NCI-H524 treated with DMSO at 0.1 percent for 48 hours (cell line): ENCODE measurements around the gene PLEKHA7.

Source experiments
- DNase-seq: peaks from one replicate; lab custom pipeline; 2025; lab: John Stamatoyannopoulos, UW

The PLEKHA7 gene

GRCh38 chr11:16773981-16774935 lies 240.0 kb downstream of the PLEKHA7 start:
- no peak for DNase-seq

DNA sequence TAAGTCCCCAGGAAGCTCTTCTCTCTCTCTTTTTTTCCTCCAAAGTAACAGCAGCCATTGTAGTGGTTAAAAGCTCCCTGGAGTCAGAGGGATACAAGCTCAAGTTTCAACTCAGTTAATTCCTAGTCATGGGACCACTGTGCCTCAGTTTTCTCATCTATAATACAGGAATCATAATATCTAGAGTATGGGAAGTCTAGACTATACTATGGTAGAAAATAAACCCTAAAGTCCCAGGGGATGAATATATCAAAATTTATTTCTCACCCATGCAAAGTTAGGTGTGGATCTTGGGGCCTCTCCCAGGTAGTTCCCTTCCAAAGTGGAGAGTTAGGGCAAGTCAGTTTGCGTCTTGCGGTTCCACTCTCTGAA lies 242.1 kb downstream of the PLEKHA7 start:
- no peak for DNase-seq

- DNase-seq = no peak
Observed at GRCh38 chr11:16771350-16772140, 242.7 kb downstream of the PLEKHA7 start.

GRCh38 chr11:16770016-16770415 lies 244.2 kb downstream of the PLEKHA7 start:
- no peak for DNase-seq

GRCh38 chr11:16769386-16769785 lies 244.8 kb downstream of the PLEKHA7 start:
- no peak for DNase-seq

DNA sequence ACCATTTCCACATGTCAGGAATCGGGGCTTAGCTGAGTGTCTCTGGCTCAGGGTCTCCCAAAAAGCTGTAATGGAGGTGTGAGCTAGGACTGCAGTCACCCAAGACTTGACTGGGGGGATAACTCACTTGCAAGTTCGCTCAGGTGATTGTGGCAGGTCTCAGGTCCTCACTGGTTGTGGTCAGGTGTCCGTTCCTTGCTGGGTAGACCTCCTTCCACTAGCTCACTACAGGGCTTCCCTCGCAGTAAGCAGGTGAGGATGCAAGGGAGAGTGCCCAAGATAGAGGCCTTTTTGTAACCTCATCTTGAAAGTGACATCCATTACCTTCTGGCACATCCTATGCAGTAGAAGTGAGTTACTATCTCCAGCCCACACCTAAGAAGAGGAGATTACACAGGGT lies 246.3 kb downstream of the PLEKHA7 start:
- no peak for DNase-seq

DNA sequence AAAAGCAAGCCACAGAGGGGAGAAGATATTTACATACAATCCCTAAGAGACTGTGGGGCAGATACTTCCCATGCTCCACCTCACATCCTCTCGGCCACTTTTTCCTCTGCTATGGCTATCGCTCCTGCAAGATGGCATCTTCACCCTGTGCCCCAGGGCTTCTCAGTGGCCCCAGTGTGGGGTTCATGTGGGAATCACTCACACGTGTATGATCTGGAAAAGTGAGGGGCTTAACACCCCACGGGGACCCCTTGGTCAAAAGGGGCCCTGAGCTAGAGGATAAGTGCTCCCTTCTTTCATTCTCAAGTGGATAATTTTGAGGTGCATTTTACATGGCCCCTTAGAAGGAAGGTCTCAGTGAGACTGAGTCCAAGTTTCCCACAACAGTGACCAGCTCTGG lies 247.1 kb downstream of the PLEKHA7 start:
- no peak for DNase-seq

DNA sequence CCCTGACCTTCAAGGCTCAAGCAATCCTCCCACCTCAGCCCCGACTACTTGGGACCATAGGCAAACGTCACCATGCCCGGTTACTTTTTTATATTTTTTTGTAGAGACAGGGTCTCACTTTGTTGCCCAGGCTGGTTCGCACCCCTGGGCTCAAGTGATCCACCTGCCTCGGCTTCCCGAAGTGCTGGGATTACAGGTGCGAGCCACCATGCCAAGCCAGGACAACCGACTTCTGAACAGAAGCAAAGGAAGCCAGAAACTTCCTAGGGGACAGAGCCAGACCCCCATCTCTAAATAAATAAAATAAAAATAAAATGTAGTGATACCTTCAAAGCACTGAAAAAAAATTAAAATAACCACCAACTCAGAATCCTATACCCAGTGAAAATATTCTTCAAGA lies 249.3 kb downstream of the PLEKHA7 start:
- no peak for DNase-seq

DNA sequence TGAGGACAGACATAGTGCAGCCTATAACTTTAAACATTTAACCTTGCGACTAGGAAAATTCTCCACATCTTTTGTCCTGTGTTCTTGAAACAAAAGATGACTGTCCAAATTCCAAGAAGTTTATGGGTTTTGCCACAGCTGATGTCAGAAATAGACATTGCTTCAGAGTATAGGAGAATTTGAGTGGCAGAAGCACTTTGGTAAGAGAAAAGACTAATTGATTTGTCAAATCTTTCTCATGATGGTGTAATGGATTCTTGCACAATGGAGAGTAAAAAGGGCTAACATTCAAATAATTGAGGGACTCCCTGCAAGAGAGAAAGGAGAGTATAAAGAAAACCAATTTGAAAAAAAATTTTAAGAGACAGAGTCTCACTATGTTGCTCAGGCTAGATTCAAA lies 250.5 kb downstream of the PLEKHA7 start:
- DNase-seq = no peak

- DNase-seq = no peak
Observed at GRCh38 chr11:16759857-16760508, 254.2 kb downstream of the PLEKHA7 start.

DNA sequence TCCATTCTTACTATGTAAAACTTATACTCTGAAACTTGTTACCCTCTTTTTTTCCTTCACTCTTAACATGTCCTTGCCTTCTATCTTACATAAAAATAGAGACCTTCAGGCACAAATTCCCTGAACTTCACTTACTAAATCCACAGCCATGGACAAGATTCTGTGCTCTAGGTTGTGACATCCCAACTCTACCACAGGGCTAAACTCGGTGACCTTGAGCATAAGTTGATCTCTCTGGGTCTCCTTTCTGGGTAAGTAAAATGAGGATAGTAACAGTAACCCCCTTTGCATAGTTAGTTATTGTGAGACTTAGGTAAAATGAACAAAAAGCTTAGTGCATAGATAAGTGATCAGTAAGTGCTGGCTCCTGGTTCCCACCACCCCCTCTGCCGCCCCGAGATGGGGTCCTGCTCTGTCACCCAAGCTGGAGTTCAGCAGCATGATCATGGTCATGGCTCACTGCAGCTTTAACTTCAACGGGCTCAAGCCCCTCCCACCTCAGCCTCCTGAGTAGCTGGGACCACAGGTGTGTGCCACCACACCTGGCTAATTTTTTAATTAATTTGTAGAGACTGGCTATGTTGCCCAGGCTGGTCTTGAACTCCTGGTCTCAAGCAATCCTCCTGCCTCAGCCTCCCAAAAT lies 255.7 kb downstream of the PLEKHA7 start:
- DNase-seq = no peak

- peak; percentile 5 for DNase-seq
Observed at GRCh38 chr11:16750417-16750816, 263.8 kb downstream of the PLEKHA7 start.

- no peak for DNase-seq
Observed at GRCh38 chr11:16749666-16750065, 264.5 kb downstream of the PLEKHA7 start.

DNA sequence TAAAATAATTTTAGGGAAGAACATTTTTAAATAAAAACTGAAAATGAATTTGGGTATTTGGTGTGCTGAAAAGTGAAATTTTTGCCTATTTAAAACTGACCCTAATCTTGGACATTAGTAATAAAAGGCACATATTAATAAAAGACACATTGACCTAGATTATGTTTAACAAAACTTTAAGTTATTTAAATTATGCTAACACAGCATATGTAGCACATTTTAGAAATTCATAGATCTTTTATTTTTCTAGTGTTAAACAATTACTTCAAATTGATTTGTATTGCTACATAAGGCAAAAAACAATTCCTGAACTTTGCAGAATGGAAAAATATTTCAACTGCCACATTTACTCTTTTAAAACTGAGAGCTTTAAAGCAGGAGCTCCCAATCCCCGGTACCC lies 265.1 kb downstream of the PLEKHA7 start:
- no peak for DNase-seq

DNA sequence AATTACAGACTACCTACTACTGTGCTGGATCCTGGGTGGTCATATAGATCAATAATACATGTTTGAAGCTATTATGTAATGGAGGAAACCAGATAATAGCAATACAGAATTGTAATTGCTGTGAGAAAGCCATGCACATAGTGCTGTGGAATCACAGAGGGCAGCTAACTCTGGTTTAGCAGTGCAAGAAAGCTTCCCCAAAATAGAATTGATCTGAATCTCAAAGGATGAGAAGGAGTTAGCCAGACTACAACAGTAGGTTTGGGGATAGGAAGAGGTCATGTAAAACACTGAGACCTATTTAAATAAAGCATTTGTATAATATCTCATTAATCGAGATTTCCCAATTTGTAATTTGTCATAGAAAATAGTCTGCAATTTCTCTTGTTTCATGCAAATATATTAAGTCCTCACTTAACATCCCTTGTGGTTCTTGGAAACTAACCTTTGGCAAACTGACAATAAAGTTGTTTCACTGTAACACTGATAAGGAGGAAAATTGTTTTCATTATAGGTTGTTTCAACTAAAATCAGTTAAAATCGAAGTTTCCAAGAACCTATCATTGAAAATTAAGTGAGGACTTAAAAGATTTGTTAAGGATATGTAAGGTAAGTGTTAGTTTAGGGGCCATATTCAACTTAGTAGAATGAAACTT lies 268.1 kb downstream of the PLEKHA7 start:
- no peak for DNase-seq

- DNase-seq = no peak
Observed at GRCh38 chr11:16744128-16744725, 270.0 kb downstream of the PLEKHA7 start.

DNA sequence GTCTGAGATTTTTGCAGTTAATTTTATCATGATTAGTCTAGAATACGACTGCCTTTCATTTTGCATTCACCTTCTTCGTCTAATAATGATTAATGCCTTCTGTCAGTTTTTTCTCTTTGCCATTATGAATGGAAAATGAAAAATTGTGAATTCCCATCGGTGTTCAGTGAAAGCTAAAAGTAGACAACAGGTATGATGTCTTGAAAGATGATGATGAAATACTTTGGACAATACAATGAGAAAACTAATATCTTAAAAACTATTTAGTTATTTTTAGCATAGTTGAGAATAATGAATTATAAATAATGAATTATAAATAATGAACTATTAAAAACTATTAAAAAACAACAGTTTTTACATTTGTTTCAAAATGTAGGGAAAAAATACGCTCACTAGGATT lies 270.7 kb downstream of the PLEKHA7 start:
- no peak for DNase-seq

DNA sequence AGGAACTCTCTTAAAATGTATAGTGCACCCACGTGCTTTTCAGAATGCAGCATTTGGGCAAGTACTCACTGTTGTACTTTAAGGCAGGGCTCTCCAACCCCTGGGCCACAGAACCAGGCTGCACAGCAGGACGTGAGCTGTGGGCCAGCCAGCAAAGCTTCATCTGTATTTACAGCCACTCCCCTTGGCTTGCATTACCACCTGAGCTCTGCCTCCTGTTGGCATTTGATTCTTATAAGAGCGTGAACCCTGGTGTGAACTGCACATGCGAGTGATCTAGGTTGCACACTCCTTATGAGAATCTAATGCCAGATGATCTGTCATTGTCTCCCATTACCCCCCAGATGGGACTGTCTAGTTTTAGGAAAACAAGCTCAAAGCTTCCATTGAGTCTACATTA lies 272.7 kb downstream of the PLEKHA7 start:
- no peak for DNase-seq

DNA sequence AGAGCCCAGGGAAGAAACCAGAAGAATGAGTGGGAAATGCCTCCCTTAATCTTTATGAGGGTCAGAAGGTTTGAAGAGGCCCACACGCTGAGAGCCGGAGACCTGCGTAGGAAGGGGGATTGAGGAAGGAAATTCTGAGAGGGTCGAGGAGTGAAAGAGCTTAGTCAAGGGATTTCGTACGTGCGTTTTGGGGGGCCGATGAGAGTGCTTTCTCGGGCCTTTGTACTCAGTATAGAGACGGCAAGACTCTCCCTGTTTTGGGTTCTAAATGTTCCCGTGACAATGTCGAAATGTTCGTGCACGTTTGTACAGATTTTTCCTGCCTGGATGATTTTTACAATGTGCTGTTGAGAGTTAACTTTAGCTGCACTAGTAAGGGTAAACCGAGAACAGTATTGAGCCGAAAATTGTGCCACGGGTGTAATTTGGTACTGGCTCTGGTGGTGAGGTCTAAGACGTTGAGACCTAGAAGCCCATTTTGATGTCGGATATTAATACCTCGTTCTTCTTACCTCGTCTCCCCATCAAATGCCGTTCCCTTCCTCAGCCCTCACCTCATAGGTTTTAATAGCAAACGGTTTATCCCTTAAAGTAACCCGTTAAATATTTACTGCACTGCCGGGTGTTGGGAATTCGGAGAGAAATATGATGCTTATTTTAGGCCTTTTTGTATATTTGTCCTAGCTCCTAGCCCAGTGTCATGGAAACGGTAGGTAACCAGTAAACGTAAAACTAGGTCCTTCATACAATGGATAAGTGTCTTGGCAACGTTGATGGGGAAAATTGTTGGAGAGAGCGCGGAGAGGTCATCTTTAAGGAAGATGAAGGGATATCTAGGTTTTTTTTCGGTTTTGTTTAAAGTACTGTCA lies 275.0 kb downstream of the PLEKHA7 start:
- peak; percentile 1 for DNase-seq
